ENCODE data around the gene CD79A. TPM values are rescaled to one million over a fixed set of nuclear protein-coding genes. Genes with fewer than 3 reads are reported as not detected.

CD79A gene
- polyA plus RNA-seq, 3 donors, result 1.9 to 2.7 (median 2.1) TPM

DNA sequence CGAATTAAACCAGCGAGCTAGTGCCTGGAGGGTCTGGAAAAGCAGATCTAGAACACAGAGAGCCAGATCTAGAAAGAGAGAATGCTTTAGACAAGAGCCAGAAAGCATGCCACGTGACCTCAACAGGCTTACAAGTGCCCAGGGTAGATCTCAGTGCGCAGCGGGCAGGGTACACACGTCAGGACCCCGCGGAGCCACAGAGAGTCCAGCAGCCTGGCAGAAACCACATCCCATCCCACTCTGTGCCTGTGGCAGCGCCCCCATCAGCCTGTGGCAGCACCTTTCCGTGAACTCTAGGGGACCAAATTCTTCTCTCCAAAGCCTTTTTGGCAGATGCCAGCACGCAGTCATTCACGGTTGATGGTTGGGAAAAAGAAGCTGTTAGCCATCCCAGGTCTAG, 11.8 kb downstream of the CD79A start:
- no peaks in the 10 kb centered on the region for H3K27me3 ChIP-seq (ENCODE audit: control insufficient read depth in 2 of 2, insufficient read depth in 2 of 2, low read length in 2 of 2)
- H3K4me1 ChIP-seq (ENCODE audit: control insufficient read depth in 1 of 2, insufficient read depth in 2 of 2, low read length in 2 of 2), result peaks cover 28 to 40% of the 10 kb centered on the region in 2 donors
- H3K4me2 ChIP-seq (replicated peaks; ENCODE audit: extremely low read depth, low read length, poor library complexity, severe bottlenecking), result no peak overlapping the region
- no peak overlapping the region for H3K27ac ChIP-seq (ENCODE audit: low read depth in 1 of 2, low read length in 2 of 2)
- H3K4me3 ChIP-seq (replicated peaks in 1 of 3; ENCODE audit: low read depth in 2 of 3, low read length in 3 of 3), result no peak overlapping the region
- DNase-seq, result no peak
- Mint-ChIP-seq H3K9me3 (peaks cover 0 to 1% (median 0%) of the 10 kb centered on the region in 7 donors), H3K27ac (peak overlapping the region in 1 of 7 donors; percentile 93), H3K4me3 (no peak overlapping the region), H3K4me1 (peaks cover 38% of the 10 kb centered on the region), H3K27me3 (ENCODE audit: low read depth in 3 of 3) (peaks cover 0 to 2% (median 1%) of the 10 kb centered on the region in 3 donors), H3K36me3 (peaks cover 48 to 72% of the 10 kb centered on the region in 2 donors)
- intact Hi-C loops (cut with micrococcal nuclease), result no loop called here
- H4K20me1 ChIP-seq (ENCODE audit: insufficient read depth, low read length), result peaks cover 97% of the 10 kb centered on the region
- no peak overlapping the region for H2AFZ ChIP-seq (ENCODE audit: insufficient read depth, low read depth, low read length, poor library complexity, severe bottlenecking)
- H3K79me2 ChIP-seq (ENCODE audit: insufficient read depth, low read length), result peaks cover 92% of the 10 kb centered on the region
- H3K9ac ChIP-seq (ENCODE audit: insufficient read depth, low read length, poor library complexity, severe bottlenecking), result no peak overlapping the region
- WGBS (ENCODE audit: insufficient coverage), result 89% methylated on average over 9 of the region's 12 CpGs
- no peaks in the 10 kb centered on the region for H3K9me3 ChIP-seq (replicated peaks in 1 of 2; ENCODE audit: control insufficient read depth in 1 of 2, insufficient read depth in 1 of 2, low read length in 2 of 2)
- no peak for TF ChIP-seq CTCF (IDR thresholded peaks at IDR 0.05)
- H3K36me3 ChIP-seq (replicated peaks in 1 of 2; ENCODE audit: control insufficient read depth in 1 of 2, insufficient read depth in 2 of 2, low read length in 2 of 2), result peaks cover 48 to 75% of the 10 kb centered on the region in 2 donors

- no peak for DNase-seq
Observed at GRCh38 chr19:41889896-41890295, 12.8 kb downstream of the CD79A start.

More at GRCh38 chr19:41889896-41890295, 12.8 kb downstream of the CD79A start:
- peak overlapping the region in 1 of 7 donors; percentile 78 for H3K27ac Mint-ChIP-seq
- Histone ChIP-seq H3K27me3 (ENCODE audit: control insufficient read depth in 2 of 2, insufficient read depth in 2 of 2, low read length in 2 of 2) (no peaks in the 10 kb centered on the region), H3K4me1 (ENCODE audit: control insufficient read depth in 1 of 2, insufficient read depth in 2 of 2, low read length in 2 of 2) (peaks cover 22 to 33% of the 10 kb centered on the region in 2 donors), H3K27ac (ENCODE audit: low read depth in 1 of 2, low read length in 2 of 2) (no peak overlapping the region), H3K79me2 (ENCODE audit: insufficient read depth, low read length) (peaks cover 88% of the 10 kb centered on the region), H3K9me3 (replicated peaks in 1 of 2; ENCODE audit: control insufficient read depth in 1 of 2, insufficient read depth in 1 of 2, low read length in 2 of 2) (no peaks in the 10 kb centered on the region), H3K4me3 (replicated peaks in 1 of 3; ENCODE audit: low read depth in 2 of 3, low read length in 3 of 3) (no peak overlapping the region), H3K36me3 (replicated peaks in 1 of 2; ENCODE audit: control insufficient read depth in 1 of 2, insufficient read depth in 2 of 2, low read length in 2 of 2) (peaks cover 57 to 84% of the 10 kb centered on the region in 2 donors), H3K4me2 (replicated peaks; ENCODE audit: extremely low read depth, low read length, poor library complexity, severe bottlenecking) (no peak overlapping the region), H4K20me1 (ENCODE audit: insufficient read depth, low read length) (peaks cover 100% of the 10 kb centered on the region), H2AFZ (ENCODE audit: insufficient read depth, low read depth, low read length, poor library complexity, severe bottlenecking) (no peak overlapping the region), H3K9ac (ENCODE audit: insufficient read depth, low read length, poor library complexity, severe bottlenecking) (no peak overlapping the region)
- intact Hi-C loops (cut with micrococcal nuclease), result no loop called here
- no peak overlapping the region for H3K4me3 Mint-ChIP-seq
- no peak for TF ChIP-seq CTCF (IDR thresholded peaks at IDR 0.05)
- peaks cover 54 to 80% of the 10 kb centered on the region in 2 donors for H3K36me3 Mint-ChIP-seq
- H3K27me3 Mint-ChIP-seq (ENCODE audit: low read depth in 3 of 3), result peaks cover 0 to 2% (median 1%) of the 10 kb centered on the region in 3 donors
- H3K9me3 Mint-ChIP-seq, result peaks cover 0 to 1% (median 0%) of the 10 kb centered on the region in 7 donors
- H3K4me1 Mint-ChIP-seq, result peaks cover 34% of the 10 kb centered on the region
- WGBS (ENCODE audit: insufficient coverage), result 98% methylated on average over 7 of the region's 8 CpGs

Data from CD14-positive monocyte (primary cell).